Thoracic aorta (tissue), 2 donors: ENCODE measurements around the gene RAB11FIP3. TPM values are rescaled to one million over a fixed set of nuclear protein-coding genes. Genes with fewer than 3 reads are reported as not detected.
"Not testable (repeated sequence)": the region's sequence is repeated elsewhere in the genome, so short reads cannot be mapped to it uniquely, and the experiment has no call there.

Experiments used
- ATAC-seq: fragments of 150-250 bp; one replicate; pipeline ENCODE4 v1.8.0; 2017; ENCODE audit warnings: low read depth; ENCODE audit not compliant: insufficient number of reproducible peaks, low FRiP score
- DNase-seq: peaks from one replicate; pipeline ENCODE4 v3.0.0-alpha.2; 2020; ENCODE audit warnings: low spot score
- H3K27ac ChIP-seq, 2 donors: fragments of 200-600 bp; sonication (generic); 1 replicate in 1 of 2; 2 replicates in 1 of 2; pipeline ENCODE4 v1.5.1; 2016; ENCODE audit warnings: mild to moderate bottlenecking in 2 of 2, moderate library complexity in 2 of 2
- H3K27me3 ChIP-seq: fragments of 200-600 bp; sonication (generic); replicated peaks from 2 replicates; pipeline ENCODE4 v1.6.0; 2016; ENCODE audit warnings: mild to moderate bottlenecking; ENCODE audit not compliant: insufficient read depth
- H3K36me3 ChIP-seq: fragments of 200-600 bp; sonication (generic); one replicate; pipeline ENCODE4 v1.5.1; 2016
- H3K4me1 ChIP-seq, 2 donors: fragments of 200-600 bp; sonication (generic); 1 replicate in 1 of 2; 2 replicates in 1 of 2; pipeline versions ENCODE4 v1.5.1 to v1.6.0; 2016; ENCODE audit warnings: low read depth in 2 of 2, mild to moderate bottlenecking in 1 of 2; ENCODE audit not compliant: control insufficient read depth in 1 of 2
- H3K4me3 ChIP-seq: fragments of 200-600 bp; sonication (generic); 2 replicates; pipeline ENCODE4 v1.5.1; 2016; ENCODE audit warnings: mild to moderate bottlenecking
- H3K9me3 ChIP-seq: fragments of 200-600 bp; sonication (generic); 2 replicates; pipeline ENCODE4 v1.5.1; 2016
- CTCF ChIP-seq: fragments of 200-600 bp; sonication (generic); IDR thresholded peaks from one replicate; pipeline ENCODE4 v1.5.1; 2019; ENCODE audit warnings: antibody characterized with exemption
- total RNA-seq, 2 donors: library from RNA; depleted of rRNA; stranded (reverse); fragments of >200 nt; gene quantifications; one replicate each; pipeline versions ENCODE4 v1.1.0 to v1.2.3, GENCODE V29; 2016

RAB11FIP3 gene
- total RNA-seq, 2 donors from 2014 or later, result 70.1 to 71.1 TPM

GRCh38 chr16:503150-504071 lies 78.0 kb downstream of the RAB11FIP3 start:
- Histone ChIP-seq H3K4me3 (no peak overlapping the region), H3K9me3 (no peaks in the 10 kb centered on the region), H3K36me3 (peaks cover 24% of the 10 kb centered on the region), H3K27ac (no peak overlapping the region), H3K27me3 (no peaks in the 10 kb centered on the region), H3K4me1 (no peaks in the 10 kb centered on the region)
- no peak for TF ChIP-seq CTCF
- ATAC-seq, result no peak
- no peak for DNase-seq

- TF ChIP-seq CTCF, result no peak
- DNase-seq, result no peak
- Histone ChIP-seq H3K4me3 (no peak overlapping the region), H3K4me1 (no peaks in the 10 kb centered on the region), H3K9me3 (no peaks in the 10 kb centered on the region), H3K36me3 (peaks cover 19% of the 10 kb centered on the region), H3K27ac (no peak overlapping the region), H3K27me3 (no peaks in the 10 kb centered on the region)
- no peak for ATAC-seq
Measured at GRCh38 chr16:505479-506245, 80.2 kb downstream of the RAB11FIP3 start.

- peaks cover 19% of the 10 kb centered on the region for H3K36me3 ChIP-seq
- H3K4me3 ChIP-seq, result no peak overlapping the region
- TF ChIP-seq CTCF, result no peak
- no peaks in the 10 kb centered on the region for H3K27me3 ChIP-seq
- ATAC-seq, result no peak
- no peak overlapping the region for H3K27ac ChIP-seq
- no peak for DNase-seq
- no peaks in the 10 kb centered on the region for H3K4me1 ChIP-seq
- no peaks in the 10 kb centered on the region for H3K9me3 ChIP-seq
Measured at GRCh38 chr16:506246-506546, 80.7 kb downstream of the RAB11FIP3 start.

GRCh38 chr16:507527-507926 lies 82.1 kb downstream of the RAB11FIP3 start:
- peaks cover 19% of the 10 kb centered on the region for H3K36me3 ChIP-seq
- H3K27ac ChIP-seq, H3K9me3 ChIP-seq, ATAC-seq, H3K4me3 ChIP-seq, H3K27me3 ChIP-seq, H3K4me1 ChIP-seq, DNase-seq: not testable (repeated sequence)

GRCh38 chr16:507996-508395 lies 82.5 kb downstream of the RAB11FIP3 start:
- no peak for TF ChIP-seq CTCF
- no peak overlapping the region for H3K27ac ChIP-seq
- no peaks in the 10 kb centered on the region for H3K27me3 ChIP-seq
- DNase-seq (no peak), ATAC-seq (no peak)
- peaks cover 19% of the 10 kb centered on the region for H3K36me3 ChIP-seq
- no peak overlapping the region for H3K4me3 ChIP-seq
- H3K9me3 ChIP-seq, result no peaks in the 10 kb centered on the region
- H3K4me1 ChIP-seq, result no peaks in the 10 kb centered on the region
